ENCODE data around the gene SMAD4. TPM values are rescaled to one million over a fixed set of nuclear protein-coding genes. Genes with fewer than 3 reads are reported as not detected.
"Not testable (repeated sequence)": the region's sequence is repeated elsewhere in the genome, so short reads cannot be mapped to it uniquely, and the experiment has no call there.

The SMAD4 gene
- total RNA-seq, 1 experiment from 2014 or later = 105 TPM

- not testable (repeated sequence) for H3K27me3 Mint-ChIP-seq (ENCODE audit: low read depth); H3K4me1 Mint-ChIP-seq; DNase-seq (ENCODE audit: low spot score); H3K27ac Mint-ChIP-seq; ATAC-seq; H3K4me3 Mint-ChIP-seq
- Mint-ChIP-seq H3K9me3 (peaks cover 39% of the 10 kb centered on the region), H3K36me3 (peaks cover 22% of the 10 kb centered on the region)
- 0 out of 2 replicates have a peak, but pooled peaks have one; percentile 63 for TF ChIP-seq ATF6 (CRISPR knock-in tag; IDR thresholded peaks at IDR 0.05)
- ChIA-PET POLR2A (interaction anchor here (1.0 kb wide), 1 partner anchor 84 kb away, joined by 3 read pairs; no protein-coding TSS in a partner anchor), CTCF (interaction anchor here (2.3 to 2.5 kb wide), 4 partner anchors 12 to 509 kb away, joined by 6 to 13 read pairs (median 8); partner anchors contain the start of gene MEX3C)
These were observed 81.8 kb downstream of the SMAD4 start for GRCh38 chr18:51111633-51112355.

- H3K4me3 Mint-ChIP-seq; CTCF ChIA-PET; POLR2A ChIA-PET; H3K27ac Mint-ChIP-seq; DNase-seq (ENCODE audit: low spot score); H3K4me1 Mint-ChIP-seq; ATAC-seq; H3K27me3 Mint-ChIP-seq (ENCODE audit: low read depth): not testable (repeated sequence)
- peaks cover 36% of the 10 kb centered on the region for H3K36me3 Mint-ChIP-seq
- H3K9me3 Mint-ChIP-seq = peaks cover 66% of the 10 kb centered on the region
These were observed 87.0 kb downstream of the SMAD4 start for GRCh38 chr18:51116996-51117395.

GRCh38 chr18:51119561-51119960 is 89.5 kb downstream of the SMAD4 start:
- peaks cover 14% of the 10 kb centered on the region for H3K4me1 Mint-ChIP-seq
- H3K9me3 Mint-ChIP-seq = peaks cover 45% of the 10 kb centered on the region
- peaks cover 24% of the 10 kb centered on the region for H3K36me3 Mint-ChIP-seq
- CTCF ChIA-PET = interaction anchor here (1.6 kb wide), 1 partner anchor 16 kb away, joined by 5 read pairs; no protein-coding TSS in a partner anchor
- H3K4me3 Mint-ChIP-seq; H3K27me3 Mint-ChIP-seq (ENCODE audit: low read depth); POLR2A ChIA-PET; H3K27ac Mint-ChIP-seq; DNase-seq (ENCODE audit: low spot score); ATAC-seq: not testable (repeated sequence)

GRCh38 chr18:51119976-51120375 is 90.0 kb downstream of the SMAD4 start:
- Mint-ChIP-seq H3K36me3 (peaks cover 24% of the 10 kb centered on the region), H3K9me3 (peaks cover 42% of the 10 kb centered on the region), H3K4me1 (peaks cover 14% of the 10 kb centered on the region)
- ATAC-seq; H3K27ac Mint-ChIP-seq; DNase-seq (ENCODE audit: low spot score); H3K27me3 Mint-ChIP-seq (ENCODE audit: low read depth); POLR2A ChIA-PET; H3K4me3 Mint-ChIP-seq: not testable (repeated sequence)
- CTCF ChIA-PET = interaction anchor here (1.6 kb wide), 1 partner anchor 16 kb away, joined by 5 read pairs; no protein-coding TSS in a partner anchor

GRCh38 chr18:51120809-51121596 is 91.0 kb downstream of the SMAD4 start:
- ATAC-seq (peak; percentile 65), DNase-seq (ENCODE audit: low spot score) (peak; percentile 42)
- peaks cover 14% of the 10 kb centered on the region for H3K4me1 Mint-ChIP-seq
- H3K4me3 Mint-ChIP-seq = no peak overlapping the region
- peaks cover 38% of the 10 kb centered on the region for H3K9me3 Mint-ChIP-seq
- H3K27ac Mint-ChIP-seq = no peak overlapping the region
- no peaks in the 10 kb centered on the region; the same call in 1 of the 2 replicates for H3K27me3 Mint-ChIP-seq (ENCODE audit: low read depth)
- H3K36me3 Mint-ChIP-seq = peaks cover 24% of the 10 kb centered on the region
- POLR2A ChIA-PET = no interaction called here
- CTCF ChIA-PET = interaction anchor here (1.6 kb wide), 1 partner anchor 15 kb away, joined by 5 read pairs; no protein-coding TSS in a partner anchor
- no peak for TF ChIP-seq ZNF396 (CRISPR knock-in tag; IDR thresholded peaks at IDR 0.05; ENCODE audit: borderline replicate concordance)
- TF ChIP-seq EMX1 (CRISPR knock-in tag; IDR thresholded peaks at IDR 0.05) = no peak
- no peak for TF ChIP-seq CREM (CRISPR knock-in tag; IDR thresholded peaks at IDR 0.05)
- no peak for TF ChIP-seq MYBL2 (CRISPR knock-in tag; IDR thresholded peaks at IDR 0.05)
- no peak for TF ChIP-seq ERG (CRISPR knock-in tag; IDR thresholded peaks at IDR 0.05)
- no peak for TF ChIP-seq PRDM15 (CRISPR knock-in tag; IDR thresholded peaks at IDR 0.05)
- TF ChIP-seq USF1 (CRISPR knock-in tag; IDR thresholded peaks at IDR 0.05) = no peak
- no peak for TF ChIP-seq ZNF671 (CRISPR knock-in tag; IDR thresholded peaks at IDR 0.05)
- TF ChIP-seq AFF4 (CRISPR knock-in tag; IDR thresholded peaks at IDR 0.05; ENCODE audit: borderline replicate concordance) = no peak

Data from WTC11 (cell line).